Right lobe of liver (tissue), 4 donors: Measurements from ENCODE around the gene FRMD3.

Source experiments
- CTCF ChIP-seq, 4 donors: fragments of 200-600 bp in 3 of 4; fragments of 450-650 bp in 1 of 4; IDR thresholded peaks; one replicate each; pipeline versions ENCODE4 v1.5.1 to v1.8.0; 2016 to 2022; ENCODE audit warnings: antibody characterized with exemption in 4 of 4, mild to moderate bottlenecking in 2 of 4
- POLR2A ChIP-seq: fragments of 450-650 bp; IDR thresholded peaks from one replicate; pipeline ENCODE4 v1.6.1; 2017; ENCODE audit warnings: antibody characterized with exemption, mild to moderate bottlenecking
- donor health status: DM: no; HTN: no; CAD: no.
- donor health status: DM: no; HTN: no; CAD: no.
- donor health status: DM: no; HTN: yes; CAD: no.

GRCh38 chr9:83468821-83469220 is 69.4 kb downstream of the FRMD3 start:
- TF ChIP-seq CTCF (IDR thresholded peaks at IDR 0.05) (no peak), POLR2A (no peak)
